Keratinocyte (primary cell): ENCODE measurements around the gene ZSCAN30. TPM values are rescaled to one million over a fixed set of nuclear protein-coding genes. Genes with fewer than 3 reads are reported as not detected.

ENCODE experiments used
- DNase-seq: peaks from one replicate; pipeline ENCODE4 v3.0.0-alpha.2; 2011; ENCODE audit warnings: low read depth, missing footprints, low spot score
- FAIRE-seq: peaks from 2 replicates; lab custom pipeline; 2011; peaks lifted over from hg19 to GRCh38; lab: Jason Lieb, UNC
- H2AFZ ChIP-seq: 2 replicates; pipeline ENCODE4 v1.6.0; 2012; ENCODE audit warnings: low read length, control low read depth, inconsistent platforms; ENCODE audit not compliant: control insufficient read depth
- H3K27ac ChIP-seq: 2 replicates; pipeline ENCODE4 v1.5.1; 2011; ENCODE audit warnings: low read length; ENCODE audit not compliant: control insufficient read depth, insufficient read depth
- H3K27me3 ChIP-seq: 3 replicates; pipeline ENCODE4 v1.6.0; 2011; ENCODE audit warnings: low read length; ENCODE audit not compliant: control insufficient read depth, insufficient read depth; ENCODE audit errors: extremely low read depth
- H3K36me3 ChIP-seq, 2 experiments: 2 replicates in 1 of 2; 3 replicates in 1 of 2; pipeline ENCODE4 v1.5.1; 2011; ENCODE audit warnings: low read length in 2 of 2, mild to moderate bottlenecking in 1 of 2; ENCODE audit not compliant: control insufficient read depth in 2 of 2, insufficient read depth in 2 of 2; ENCODE audit errors: extremely low read depth in 1 of 2
- H3K4me1 ChIP-seq: 3 replicates; pipeline ENCODE4 v1.5.1; 2011; ENCODE audit warnings: low read length; ENCODE audit not compliant: control insufficient read depth, insufficient read depth; ENCODE audit errors: extremely low read depth
- H3K4me2 ChIP-seq: 3 replicates; pipeline ENCODE4 v1.6.0; 2011; ENCODE audit warnings: low read depth, low read length; ENCODE audit not compliant: control insufficient read depth, insufficient read depth; ENCODE audit errors: extremely low read depth
- H3K4me3 ChIP-seq, 3 experiments: fragments of 200-600 bp in 1 of 3; sonication (generic) in 1 of 3; 2 replicates in 2 of 3; 3 replicates in 1 of 3; pipeline ENCODE4 v1.5.1; 2011 to 2016; ENCODE audit warnings: low read length in 3 of 3, mild to moderate bottlenecking in 3 of 3, control low read depth in 2 of 3, inconsistent platforms in 1 of 3, low read depth in 1 of 3, mixed read lengths in 1 of 3, mixed run types in 1 of 3, moderate library complexity in 1 of 3; ENCODE audit not compliant: control insufficient read depth in 2 of 3, insufficient read depth in 2 of 3; ENCODE audit errors: extremely low read depth in 1 of 3
- H3K79me2 ChIP-seq: 2 replicates; pipeline ENCODE4 v1.6.0; 2012; ENCODE audit warnings: low read length; ENCODE audit not compliant: control insufficient read depth, insufficient read depth
- H3K9ac ChIP-seq: 3 replicates; pipeline ENCODE4 v1.6.0; 2011; ENCODE audit warnings: low read length; ENCODE audit not compliant: control insufficient read depth, insufficient read depth; ENCODE audit errors: extremely low read depth
- H3K9me1 ChIP-seq: 3 replicates; pipeline ENCODE4 v1.6.0; 2011; ENCODE audit warnings: low read length; ENCODE audit not compliant: control insufficient read depth, insufficient read depth; ENCODE audit errors: extremely low read depth
- H3K9me3 ChIP-seq: 2 replicates; pipeline ENCODE4 v1.5.1; 2012; ENCODE audit warnings: low read depth, low read length; ENCODE audit not compliant: control insufficient read depth
- H4K20me1 ChIP-seq: 3 replicates; pipeline ENCODE4 v1.6.0; 2011; ENCODE audit warnings: low read length; ENCODE audit not compliant: control insufficient read depth, insufficient read depth; ENCODE audit errors: extremely low read depth
- EZH2 ChIP-seq: IDR thresholded peaks from one replicate; pipeline ENCODE4 v1.6.1; 2012; ENCODE audit warnings: inconsistent platforms, mild to moderate bottlenecking, low read length, moderate library complexity
- dilution Hi-C: fragments of 300-500 bp; cut with MboI; formaldehyde crosslinking; loops from one replicate; pipeline ENCODE4 v1.7.0; 2020; ENCODE audit warnings: low sequenced_read_pairs; ENCODE audit not compliant: extremely low pct_ligation_motif_present
- polyA plus RNA-seq, 5 experiments: library from polyadenylated mRNA; depleted of rRNA in 3 of 5; stranded (reverse) in 3 of 5; stranded (forward) in 1 of 5; unstranded in 1 of 5; fragments of >200 nt; gene quantifications; 1 replicate in 1 of 5; 2 replicates in 3 of 5; 3 replicates in 1 of 5; pipeline versions ENCODE4 v1.2.1 to v1.2.3, GENCODE V29; 2011 to 2012; ENCODE audit warnings: missing spikeins in 2 of 5, low read depth in 1 of 5, low replicate concordance in 1 of 5
- TF ChIP-seq, protein P1 (sequence below), 3 experiments: IDR thresholded peaks in 1 of 3; conservative IDR thresholded peaks in 1 of 3; optimal IDR thresholded peaks in 1 of 3; 2 replicates in 2 of 3; 3 replicates in 1 of 3; pipeline versions ENCODE3 to v1.5.1; 2011; ENCODE audit warnings: low read length in 3 of 3, mild to moderate bottlenecking in 3 of 3, moderate library complexity in 2 of 3, control low read depth in 1 of 3, inconsistent platforms in 1 of 3; ENCODE audit not compliant: insufficient read depth in 2 of 3; ENCODE audit errors: extremely low read depth in 1 of 3

The ZSCAN30 gene
- polyA plus RNA-seq, 1 donor (not counting 4 experiments of a cell fraction or from before 2014, with no cell fraction given), result 13.6 TPM

DNA sequence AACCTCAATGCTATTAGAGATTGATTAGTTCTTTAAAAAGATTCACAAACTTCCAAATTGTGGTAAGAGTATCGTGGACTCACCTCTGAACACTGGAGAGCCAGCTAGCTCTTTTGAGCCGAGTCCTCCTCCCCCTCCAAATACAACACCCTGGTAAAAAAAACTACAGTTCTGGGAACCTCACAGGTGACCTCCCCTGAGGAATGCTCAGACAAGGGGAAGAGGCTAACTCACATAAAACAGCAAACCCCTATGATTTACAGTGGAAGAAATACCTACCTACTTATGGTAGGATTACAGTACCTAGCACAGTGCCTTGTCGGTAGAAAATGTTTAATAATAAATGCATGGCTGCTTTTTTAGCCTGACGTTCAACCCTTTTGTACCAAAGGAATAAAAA, 45.8 kb upstream of the ZSCAN30 start:
- Histone ChIP-seq H3K4me1 (no peaks in the 10 kb centered on the region), H3K9me3 (no peaks in the 10 kb centered on the region), H3K36me3 (peaks cover 23 to 31% of the 10 kb centered on the region in 2 experiments), H3K27me3 (no peaks in the 10 kb centered on the region), H2AFZ (no peak overlapping the region), H3K9me1 (no peaks in the 10 kb centered on the region), H3K79me2 (peaks cover 18% of the 10 kb centered on the region), H3K4me3 (no peak overlapping the region), H3K9ac (no peak overlapping the region), H4K20me1 (peaks cover 4% of the 10 kb centered on the region), H3K27ac (no peak overlapping the region), H3K4me2 (no peak overlapping the region)
- FAIRE-seq (no peak), DNase-seq (no peak)
- dilution Hi-C loops, result no loop called here
- TF ChIP-seq, protein P1, sequence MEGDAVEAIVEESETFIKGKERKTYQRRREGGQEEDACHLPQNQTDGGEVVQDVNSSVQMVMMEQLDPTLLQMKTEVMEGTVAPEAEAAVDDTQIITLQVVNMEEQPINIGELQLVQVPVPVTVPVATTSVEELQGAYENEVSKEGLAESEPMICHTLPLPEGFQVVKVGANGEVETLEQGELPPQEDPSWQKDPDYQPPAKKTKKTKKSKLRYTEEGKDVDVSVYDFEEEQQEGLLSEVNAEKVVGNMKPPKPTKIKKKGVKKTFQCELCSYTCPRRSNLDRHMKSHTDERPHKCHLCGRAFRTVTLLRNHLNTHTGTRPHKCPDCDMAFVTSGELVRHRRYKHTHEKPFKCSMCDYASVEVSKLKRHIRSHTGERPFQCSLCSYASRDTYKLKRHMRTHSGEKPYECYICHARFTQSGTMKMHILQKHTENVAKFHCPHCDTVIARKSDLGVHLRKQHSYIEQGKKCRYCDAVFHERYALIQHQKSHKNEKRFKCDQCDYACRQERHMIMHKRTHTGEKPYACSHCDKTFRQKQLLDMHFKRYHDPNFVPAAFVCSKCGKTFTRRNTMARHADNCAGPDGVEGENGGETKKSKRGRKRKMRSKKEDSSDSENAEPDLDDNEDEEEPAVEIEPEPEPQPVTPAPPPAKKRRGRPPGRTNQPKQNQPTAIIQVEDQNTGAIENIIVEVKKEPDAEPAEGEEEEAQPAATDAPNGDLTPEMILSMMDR (optimal IDR thresholded peaks at IDR 0.05 in 1 of 3, IDR thresholded peaks at IDR 0.05 in 1 of 3, conservative IDR thresholded peaks at IDR 0.05 in 1 of 3; ENCODE audit: extremely low read depth in 1 of 3, insufficient read depth in 2 of 3, low read length in 3 of 3), result no peak
- no peak for TF ChIP-seq EZH2

DNA sequence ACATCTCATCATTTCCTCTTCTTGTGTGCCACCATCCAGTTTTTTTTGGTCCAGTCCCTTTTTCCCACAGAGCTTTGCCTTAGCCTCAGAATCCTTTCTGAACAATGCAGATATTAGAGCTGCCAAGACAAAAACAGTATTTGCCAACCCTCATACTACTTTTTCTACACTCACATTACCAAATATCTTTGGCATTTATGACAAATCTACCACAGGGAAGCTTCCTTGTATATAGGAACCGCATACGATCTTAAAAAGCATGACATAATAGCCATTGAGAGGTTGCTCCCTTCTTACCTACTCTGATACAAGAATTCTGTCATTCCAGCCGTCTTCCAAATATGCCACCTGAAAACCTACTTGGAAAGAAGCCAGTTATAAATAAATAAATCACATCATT, 44.8 kb upstream of the ZSCAN30 start:
- Histone ChIP-seq H3K9ac (no peak overlapping the region), H3K27me3 (no peaks in the 10 kb centered on the region), H4K20me1 (no peaks in the 10 kb centered on the region), H3K9me1 (no peaks in the 10 kb centered on the region), H3K9me3 (no peaks in the 10 kb centered on the region), H3K4me3 (no peak overlapping the region), H3K4me1 (no peaks in the 10 kb centered on the region), H2AFZ (no peak overlapping the region), H3K36me3 (peaks cover 18 to 23% of the 10 kb centered on the region in 2 experiments), H3K27ac (no peak overlapping the region), H3K4me2 (no peak overlapping the region), H3K79me2 (peaks cover 7% of the 10 kb centered on the region)
- dilution Hi-C loops, result no loop called here
- FAIRE-seq, result no peak
- no peak for TF ChIP-seq EZH2
- TF ChIP-seq, protein P1 (optimal IDR thresholded peaks at IDR 0.05 in 1 of 3, IDR thresholded peaks at IDR 0.05 in 1 of 3, conservative IDR thresholded peaks at IDR 0.05 in 1 of 3; ENCODE audit: extremely low read depth in 1 of 3, insufficient read depth in 2 of 3, low read length in 3 of 3), result no peak
- DNase-seq, result no peak
